GM18519 (cell line): ENCODE data around the gene KIAA1614.

Experiments
- ATAC-seq: cut with Tn5 transposase; IDR thresholded peaks from one replicate; pipeline ENCODE4 v1.9.1; 2021; ENCODE audit warnings: mild to moderate bottlenecking, moderate library complexity; ENCODE audit not compliant: unreplicated experiment, low FRiP score

Gene KIAA1614

DNA sequence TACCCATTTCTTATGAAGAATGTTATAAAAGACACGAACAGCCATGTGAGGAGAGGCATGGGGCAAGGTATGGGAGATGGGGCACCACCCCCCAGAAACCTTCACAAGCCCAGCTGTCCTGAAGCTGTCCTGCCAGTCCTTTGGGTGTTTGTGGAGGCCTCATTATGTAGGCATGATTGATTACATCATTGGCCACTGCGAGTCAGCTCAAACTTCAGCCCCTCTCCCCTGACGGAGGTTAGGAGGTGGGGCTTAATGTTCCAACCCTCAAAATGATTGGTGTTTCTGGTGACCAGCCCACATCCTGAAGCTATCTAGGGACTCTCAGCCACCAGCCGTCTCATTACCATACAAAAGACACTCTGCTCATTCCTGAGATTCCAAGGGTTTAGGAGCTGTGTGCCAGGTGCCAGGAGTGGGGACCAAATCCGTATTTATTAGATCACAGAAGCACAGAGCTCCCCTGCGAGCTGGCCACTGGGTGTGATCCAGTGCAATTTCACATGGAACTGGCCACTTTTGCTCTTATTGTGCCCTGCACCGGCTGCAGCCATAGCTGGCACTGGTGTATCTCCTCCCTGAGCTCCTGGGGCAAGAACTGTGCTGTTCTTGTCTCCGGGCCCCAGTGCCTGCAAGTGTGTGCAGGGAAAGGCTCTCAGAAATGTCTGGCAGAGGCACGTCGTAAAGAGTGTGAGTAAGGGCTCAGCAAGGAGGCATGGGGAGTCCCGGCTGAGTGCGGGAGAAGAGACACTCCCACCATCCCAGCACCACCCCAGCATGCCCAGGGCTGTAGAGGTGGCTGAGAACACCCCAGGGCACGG lies 10.5 kb downstream of the KIAA1614 start:
- ATAC-seq = no peak

DNA sequence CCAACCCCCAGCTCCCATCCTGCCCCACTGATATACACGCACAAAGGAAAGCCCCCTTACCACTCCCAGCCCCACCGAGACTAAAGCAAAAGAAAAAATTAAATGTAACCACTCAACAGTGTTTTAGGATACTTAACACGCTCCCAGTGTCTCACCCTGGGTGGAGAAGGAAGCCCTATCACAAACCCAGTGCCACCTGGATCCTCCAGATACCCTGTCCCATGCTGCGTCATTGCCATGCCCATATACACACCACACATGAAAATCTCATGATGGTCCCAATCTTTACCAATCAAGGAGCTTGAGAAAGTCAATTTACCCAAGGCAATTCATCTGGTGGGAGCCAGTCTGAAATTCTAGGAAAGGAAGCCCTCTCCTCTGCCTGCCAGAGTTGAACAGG lies 11.2 kb downstream of the KIAA1614 start:
- no peak for ATAC-seq

GRCh38 chr1:180924939-180925338 lies 12.2 kb downstream of the KIAA1614 start:
- no peak for ATAC-seq

DNA sequence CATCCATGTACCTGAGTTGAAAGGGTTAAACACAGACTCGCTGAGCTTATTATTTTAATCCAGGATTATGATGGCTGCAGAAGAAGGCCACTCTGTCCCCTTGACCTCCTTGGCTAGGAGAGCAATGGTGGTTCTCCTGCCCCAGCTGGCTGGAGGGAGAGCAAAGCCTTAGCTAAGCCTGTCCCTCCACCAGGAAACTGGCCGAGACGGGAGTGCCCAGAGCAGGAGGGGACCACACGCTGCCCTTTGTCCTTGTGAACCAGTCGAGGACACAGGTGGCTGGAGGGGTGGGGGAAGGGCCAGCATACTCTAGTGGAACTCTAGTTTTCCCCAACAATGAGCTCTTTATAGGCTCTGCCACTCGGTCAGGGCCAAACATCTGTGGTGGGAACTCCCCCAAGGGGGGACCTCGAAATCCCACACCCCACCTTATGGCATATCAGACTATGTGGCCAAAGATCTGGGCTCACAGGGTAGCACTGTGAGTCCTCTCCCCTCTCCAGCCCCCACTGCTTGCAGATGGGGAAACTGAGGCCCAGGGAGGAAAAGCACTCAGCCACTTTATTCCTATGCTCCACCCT lies 12.9 kb downstream of the KIAA1614 start:
- ATAC-seq = no peak

DNA sequence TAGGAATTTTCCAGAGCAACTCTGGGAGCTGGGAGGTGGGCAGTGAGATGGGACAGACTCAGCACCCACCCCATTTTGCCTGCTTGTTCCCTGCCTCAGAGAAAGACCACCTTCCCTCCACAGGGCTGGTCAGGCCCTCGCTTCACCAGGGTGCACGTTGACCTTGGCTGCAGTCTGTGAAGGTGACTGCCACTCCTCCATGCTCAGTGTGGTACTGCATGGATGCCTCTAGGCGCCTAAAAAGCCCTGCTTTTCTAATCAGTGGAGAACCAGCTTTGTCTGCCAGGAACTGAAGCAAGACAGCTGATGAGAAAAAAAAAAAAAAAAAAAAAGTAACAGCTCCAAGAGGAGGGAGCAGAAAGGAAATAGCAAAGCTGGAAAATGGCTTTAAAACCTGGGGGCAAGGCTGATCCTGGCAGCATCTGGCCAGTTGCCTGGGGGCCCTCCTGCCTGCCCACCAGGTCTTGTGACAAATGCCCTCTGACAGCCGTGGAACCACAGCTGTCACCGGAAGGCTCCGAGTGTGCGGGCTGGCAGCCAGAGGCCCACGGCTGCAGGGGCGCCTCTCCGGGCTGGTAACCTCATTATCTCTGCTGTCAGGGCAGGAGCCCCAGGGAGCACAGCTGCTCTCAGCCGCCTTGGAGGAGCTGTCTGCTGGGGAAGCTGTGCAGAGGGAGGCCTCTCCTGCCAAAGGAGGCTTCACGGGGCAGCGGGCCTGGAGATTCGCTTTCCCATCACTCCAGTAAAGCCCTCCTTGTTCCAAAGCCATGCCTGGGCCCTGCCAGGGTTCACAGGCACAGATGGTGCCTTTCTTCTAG lies 13.7 kb downstream of the KIAA1614 start:
- ATAC-seq = no peak

DNA sequence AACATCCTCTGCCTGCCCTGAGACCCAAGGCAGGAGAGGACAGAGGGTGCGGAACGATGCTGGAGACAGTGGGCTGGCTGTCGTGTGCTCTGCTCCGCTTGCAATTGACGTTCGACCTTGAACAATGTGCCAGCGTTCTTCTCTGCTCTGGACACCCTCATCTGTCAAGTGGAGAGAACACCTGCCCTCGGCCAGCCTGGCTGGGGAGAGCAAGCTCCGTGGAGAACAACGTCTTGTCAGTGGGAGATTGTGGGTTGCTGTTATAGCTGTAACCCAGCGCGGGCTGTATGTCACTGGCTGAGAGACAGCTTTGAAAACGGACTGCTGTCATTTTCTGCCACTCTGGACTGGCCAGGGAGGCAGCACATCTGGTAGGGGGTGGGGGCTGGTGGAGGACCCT lies 14.7 kb downstream of the KIAA1614 start:
- no peak for ATAC-seq

DNA sequence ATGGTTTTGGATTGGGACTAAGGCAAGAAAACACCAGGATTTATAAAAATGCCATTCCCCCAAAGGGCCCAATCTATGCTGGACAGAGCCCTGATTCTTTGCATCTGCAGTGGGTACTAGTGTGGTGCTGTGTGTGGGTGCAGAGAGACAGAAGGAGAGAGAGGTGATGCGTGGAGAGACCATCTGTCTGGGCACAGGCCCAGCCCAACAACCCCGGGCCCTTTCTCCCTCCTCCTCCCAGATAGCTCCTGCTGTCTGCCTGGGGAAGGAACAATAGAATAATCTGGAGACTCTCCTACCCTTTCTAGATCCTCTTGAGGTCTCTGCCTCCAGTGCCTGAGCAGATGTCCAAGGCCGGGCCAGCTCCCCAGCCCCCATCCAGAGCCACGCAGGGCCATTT lies 15.1 kb downstream of the KIAA1614 start:
- ATAC-seq = no peak

DNA sequence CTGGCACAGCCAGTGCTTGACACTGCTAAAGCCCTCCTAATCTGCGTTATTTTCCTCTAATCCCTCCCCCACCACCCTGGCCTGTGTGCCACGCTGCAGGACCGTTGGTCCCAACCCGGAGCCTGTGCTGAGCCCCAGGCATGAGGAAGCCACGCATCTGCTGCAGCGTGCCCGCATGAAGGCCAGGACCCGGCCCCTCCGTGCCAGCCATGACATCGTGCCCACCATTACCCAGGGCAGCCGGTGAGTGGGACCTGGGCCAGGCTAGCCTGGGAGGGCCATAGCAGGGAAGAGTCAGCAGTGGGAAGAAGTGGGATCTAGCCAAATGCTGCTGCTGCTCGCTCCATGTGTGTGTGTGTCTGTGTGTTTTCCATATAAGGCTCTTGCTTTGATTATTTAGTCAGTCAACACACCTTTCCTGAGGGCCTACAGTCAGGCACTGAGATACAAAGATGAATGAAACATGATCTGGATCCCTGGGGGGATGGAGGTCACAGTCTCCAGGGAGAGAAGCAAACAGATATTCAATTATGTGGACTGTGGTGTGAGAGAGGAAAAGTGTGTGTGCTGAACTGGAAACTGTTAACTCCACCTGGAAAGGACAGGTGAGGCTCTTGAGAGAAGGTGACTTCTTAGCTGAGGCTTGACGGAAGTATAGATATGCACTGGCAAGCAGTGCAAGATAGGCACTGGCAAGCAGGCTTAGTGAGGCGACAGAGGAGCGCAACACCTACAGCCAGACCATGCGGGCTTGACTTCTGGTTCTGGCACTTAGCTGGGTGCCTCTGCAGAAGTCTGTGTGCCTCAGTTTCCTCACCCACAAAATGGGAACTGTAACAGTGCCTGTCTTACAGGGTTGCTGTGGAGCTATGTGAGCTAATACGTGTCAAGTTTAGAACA lies 15.9 kb downstream of the KIAA1614 start:
- ATAC-seq = no peak

GRCh38 chr1:180929389-180929788 lies 16.7 kb downstream of the KIAA1614 start:
- ATAC-seq = no peak

DNA sequence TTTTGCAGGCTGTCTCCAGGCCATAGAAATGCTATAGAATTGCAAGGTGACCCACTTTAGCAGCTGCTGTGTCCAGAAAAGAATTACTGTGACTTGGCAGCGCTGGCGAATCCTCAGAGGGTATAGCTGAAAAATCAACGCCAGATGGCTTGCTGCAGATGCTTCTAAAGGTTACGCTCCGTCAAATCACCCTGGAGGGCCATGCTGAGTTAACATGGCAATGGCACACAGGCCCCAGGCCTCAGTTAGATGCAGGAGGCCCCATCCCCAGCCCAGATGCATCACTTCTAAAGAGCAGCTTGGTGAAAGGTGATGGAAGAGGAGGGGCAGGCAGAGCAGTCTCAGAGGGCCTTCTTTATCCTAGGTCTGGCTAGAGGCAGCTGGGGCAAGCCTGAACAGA lies 18.0 kb downstream of the KIAA1614 start:
- ATAC-seq = no peak

GRCh38 chr1:180931529-180931928 lies 18.8 kb downstream of the KIAA1614 start:
- ATAC-seq = no peak

GRCh38 chr1:180932378-180932777 lies 19.7 kb downstream of the KIAA1614 start:
- ATAC-seq = no peak

DNA sequence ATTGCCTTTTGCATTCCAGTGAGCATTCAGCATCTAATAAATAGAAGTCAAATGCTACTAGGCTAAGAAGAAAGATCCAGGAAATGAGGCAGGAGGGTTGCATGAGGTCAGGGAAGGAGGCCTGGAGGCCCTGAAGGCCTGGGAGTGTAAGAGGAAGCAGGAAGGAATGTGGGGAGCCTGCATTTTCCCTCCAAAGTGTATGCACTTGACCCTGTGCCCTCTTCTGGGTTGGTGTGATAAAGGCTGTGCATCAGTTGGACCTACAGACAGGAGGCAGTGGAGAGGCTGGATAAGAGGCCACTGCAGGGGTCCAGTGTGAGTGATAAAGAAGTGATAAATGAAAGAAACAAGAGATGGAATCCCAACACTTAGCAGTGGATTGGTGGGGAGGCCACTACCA lies 20.4 kb downstream of the KIAA1614 start:
- no peak for ATAC-seq

- no peak for ATAC-seq
These were observed 21.9 kb downstream of the KIAA1614 start for GRCh38 chr1:180934563-180934962.

- ATAC-seq = no peak
These were observed 22.8 kb downstream of the KIAA1614 start for GRCh38 chr1:180935326-180936109.

GRCh38 chr1:180936110-180937011 lies 23.7 kb downstream of the KIAA1614 start:
- ATAC-seq = no peak

DNA sequence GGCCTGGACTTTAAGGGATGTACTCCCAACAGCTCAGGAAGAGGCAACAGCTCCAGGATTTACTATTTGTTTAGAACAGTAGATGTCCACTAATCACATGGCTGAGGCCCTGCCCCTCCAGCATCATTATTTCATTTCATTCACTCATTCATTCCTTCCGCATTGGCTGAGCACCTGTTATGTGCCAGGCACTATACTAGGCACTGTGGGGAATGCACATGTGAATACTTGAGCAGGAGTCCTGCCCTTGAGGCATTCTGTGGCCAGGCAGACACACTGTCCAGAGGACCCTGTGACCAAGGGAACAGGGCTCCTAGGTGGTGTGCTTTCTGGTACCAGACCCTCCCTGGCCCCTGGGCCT lies 24.3 kb downstream of the KIAA1614 start:
- no peak for ATAC-seq

DNA sequence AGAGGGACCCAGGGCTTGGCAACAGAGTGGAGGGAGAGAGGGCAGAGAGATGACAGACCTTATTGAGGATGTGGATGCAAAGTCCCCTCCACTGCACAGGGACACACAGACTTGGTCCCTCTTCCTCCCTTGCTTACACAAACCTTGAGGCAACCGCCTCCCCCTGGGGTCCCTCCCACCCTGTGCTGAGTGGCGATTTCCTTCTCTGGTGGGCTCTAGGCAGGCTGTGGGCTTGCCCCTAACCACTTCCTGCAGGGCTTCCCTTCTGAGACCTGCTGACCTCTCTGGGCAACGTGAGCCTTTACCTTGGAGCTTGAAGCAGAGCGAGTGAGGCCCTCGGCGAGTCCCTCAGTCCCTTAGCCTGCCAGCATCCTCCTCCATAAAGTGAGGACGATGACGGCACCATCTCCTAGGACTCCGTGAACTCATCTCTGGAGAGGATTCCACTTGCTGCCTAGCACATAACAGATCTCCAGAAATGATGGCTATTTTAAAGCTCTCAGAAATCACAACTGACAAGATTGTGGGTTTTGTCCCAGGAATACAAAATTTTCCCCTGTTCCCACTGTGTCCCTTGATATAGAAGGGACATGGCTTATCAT lies 25.0 kb downstream of the KIAA1614 start:
- ATAC-seq = no peak
